D721Med (cell line): ENCODE results near the gene MTUS2.

Experiments used
- DNase-seq: peaks from one replicate; pipeline ENCODE4 v3.0.0; 2011; ENCODE audit warnings: low spot score; ENCODE audit not compliant: insufficient read length
- FAIRE-seq: peaks from 2 replicates; lab custom pipeline; 2011; peaks lifted over from hg19 to GRCh38; lab: Jason Lieb, UNC
- TF ChIP-seq, protein P1 (sequence below): IDR thresholded peaks from 2 replicates; pipeline ENCODE4 v1.5.1; 2012; ENCODE audit warnings: mild to moderate bottlenecking, control low read depth; ENCODE audit not compliant: insufficient read depth; ENCODE audit errors: missing control alignments

Gene MTUS2

GRCh38 chr13:28953714-28954418 lies 133.7 kb downstream of the MTUS2 start:
- TF ChIP-seq, protein P1, sequence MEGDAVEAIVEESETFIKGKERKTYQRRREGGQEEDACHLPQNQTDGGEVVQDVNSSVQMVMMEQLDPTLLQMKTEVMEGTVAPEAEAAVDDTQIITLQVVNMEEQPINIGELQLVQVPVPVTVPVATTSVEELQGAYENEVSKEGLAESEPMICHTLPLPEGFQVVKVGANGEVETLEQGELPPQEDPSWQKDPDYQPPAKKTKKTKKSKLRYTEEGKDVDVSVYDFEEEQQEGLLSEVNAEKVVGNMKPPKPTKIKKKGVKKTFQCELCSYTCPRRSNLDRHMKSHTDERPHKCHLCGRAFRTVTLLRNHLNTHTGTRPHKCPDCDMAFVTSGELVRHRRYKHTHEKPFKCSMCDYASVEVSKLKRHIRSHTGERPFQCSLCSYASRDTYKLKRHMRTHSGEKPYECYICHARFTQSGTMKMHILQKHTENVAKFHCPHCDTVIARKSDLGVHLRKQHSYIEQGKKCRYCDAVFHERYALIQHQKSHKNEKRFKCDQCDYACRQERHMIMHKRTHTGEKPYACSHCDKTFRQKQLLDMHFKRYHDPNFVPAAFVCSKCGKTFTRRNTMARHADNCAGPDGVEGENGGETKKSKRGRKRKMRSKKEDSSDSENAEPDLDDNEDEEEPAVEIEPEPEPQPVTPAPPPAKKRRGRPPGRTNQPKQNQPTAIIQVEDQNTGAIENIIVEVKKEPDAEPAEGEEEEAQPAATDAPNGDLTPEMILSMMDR: no peak
- no peak for FAIRE-seq
- DNase-seq: no peak

GRCh38 chr13:28954419-28954725 lies 134.2 kb downstream of the MTUS2 start:
- TF ChIP-seq, protein P1: no peak
- DNase-seq (no peak), FAIRE-seq (no peak)

DNA sequence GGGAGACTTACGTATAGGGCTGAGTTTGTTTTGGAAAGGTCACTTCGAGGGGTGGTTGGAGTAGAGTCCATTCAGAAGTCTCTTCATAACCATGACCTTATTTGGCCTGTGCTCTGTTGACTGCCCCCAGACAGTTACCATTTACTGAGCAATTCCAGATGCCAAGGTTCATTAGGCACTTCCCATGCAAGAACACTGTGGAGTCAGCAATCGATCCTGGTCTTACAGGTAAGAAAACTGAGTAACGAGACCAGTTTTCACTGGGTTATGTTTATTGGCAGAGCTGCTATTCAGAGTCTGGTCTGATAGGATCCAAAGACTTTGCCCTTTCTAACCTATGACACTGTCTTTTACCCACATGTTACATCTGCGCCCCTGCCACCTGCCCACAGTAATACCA lies 134.7 kb downstream of the MTUS2 start:
- no peak for DNase-seq
- TF ChIP-seq, protein P1: no peak
- no peak for FAIRE-seq

GRCh38 chr13:28955264-28955966 lies 135.3 kb downstream of the MTUS2 start:
- DNase-seq (no peak), FAIRE-seq (no peak)
- TF ChIP-seq, protein P1: no peak

DNA sequence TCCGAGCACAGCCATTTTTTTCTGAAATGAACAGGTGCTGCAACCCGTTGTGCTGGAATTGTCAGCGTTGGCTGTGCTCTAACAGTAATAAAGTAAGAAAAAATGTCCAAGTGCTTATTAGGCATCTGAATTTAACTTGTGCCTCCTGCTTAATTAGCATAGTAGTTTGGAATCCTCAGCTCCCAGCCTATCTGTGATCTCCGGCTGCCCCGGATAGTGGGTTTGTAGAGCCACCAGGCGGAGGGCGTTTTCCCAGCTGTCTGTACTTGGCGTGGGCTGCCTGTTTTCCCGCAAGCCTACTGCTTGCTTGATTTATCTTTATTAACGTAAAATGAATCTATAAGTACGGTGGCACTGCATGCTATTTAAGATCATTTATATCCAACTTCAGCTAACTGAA lies 137.9 kb downstream of the MTUS2 start:
- FAIRE-seq: no peak
- no peak for DNase-seq
- TF ChIP-seq, protein P1: no peak

DNA sequence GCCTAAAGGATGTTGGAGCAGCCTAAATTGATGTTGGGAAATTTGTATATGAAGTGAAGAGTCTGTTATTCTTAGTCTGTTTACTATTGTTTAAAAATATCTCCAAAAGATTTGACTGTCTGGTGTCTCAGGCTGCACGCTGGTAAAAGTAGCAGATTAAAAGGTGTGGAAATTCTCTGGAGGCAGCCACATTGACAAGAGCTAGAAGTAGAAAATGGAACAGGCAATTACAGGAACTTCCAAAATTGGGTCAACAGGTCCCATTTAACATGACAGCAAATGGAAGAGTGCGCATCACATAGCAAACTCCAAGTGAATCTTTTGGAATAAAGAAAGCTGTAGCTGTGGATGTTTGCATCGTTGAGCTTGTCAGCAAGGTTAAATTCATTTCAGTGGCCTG lies 138.3 kb downstream of the MTUS2 start:
- no peak for DNase-seq
- TF ChIP-seq, protein P1: no peak
- FAIRE-seq: no peak

GRCh38 chr13:28964052-28964451 lies 143.9 kb downstream of the MTUS2 start:
- no peak for DNase-seq
- no peak for FAIRE-seq
- TF ChIP-seq, protein P1: no peak
